HT-29 (cell line): Measurements from ENCODE around the gene MVK. TPM values are rescaled to one million over a fixed set of nuclear protein-coding genes. Genes with fewer than 3 reads are reported as not detected.

Source experiments
- DNase-seq: peaks from one replicate; pipeline ENCODE4 v3.0.0-alpha.2; 2015; ENCODE audit warnings: low spot score
- total RNA-seq: library from RNA; depleted of rRNA; stranded (reverse); fragments of >200 nt; shearing (Covaris generic); gene quantifications from 2 replicates; pipeline ENCODE4 v1.2.3, GENCODE V29; 2014; rRNA removed

Gene MVK
- 69.0 and 69.9 TPM in 2 replicates for total RNA-seq

- DNase-seq: peak; percentile 98
Observed at GRCh38 chr12:109573029-109573913, at the start of gene MVK, which contains the start of gene MMAB. TSS of gene MVK (plus strand) at chr12:109573794. CDS start at chr12:109574823, 1,029 bp downstream. TSS of gene MMAB (minus strand) at chr12:109573504. CDS start at chr12:109573480, 24 bp downstream.

GRCh38 chr12:109524466-109525278 is 48.9 kb upstream of the MVK start:
- no peak for DNase-seq

- no peak for DNase-seq
Observed at GRCh38 chr12:109525279-109525585, 48.4 kb upstream of the MVK start.

GRCh38 chr12:109527489-109528123 is 46.0 kb upstream of the MVK start:
- DNase-seq: no peak

- DNase-seq: no peak
Observed at GRCh38 chr12:109529691-109530640, 43.6 kb upstream of the MVK start.

- DNase-seq: no peak
Observed at GRCh38 chr12:109531411-109531810, 42.2 kb upstream of the MVK start.

- no peak for DNase-seq
Observed at GRCh38 chr12:109532721-109533486, 40.7 kb upstream of the MVK start.

GRCh38 chr12:109533487-109533740 is 40.2 kb upstream of the MVK start:
- no peak for DNase-seq

- no peak for DNase-seq
Observed at GRCh38 chr12:109534456-109534855, 39.1 kb upstream of the MVK start.

- no peak for DNase-seq
Observed at GRCh38 chr12:109535231-109535862, 38.2 kb upstream of the MVK start.

- no peak for DNase-seq
Observed at GRCh38 chr12:109535863-109536250, 37.7 kb upstream of the MVK start.

GRCh38 chr12:109537136-109537535 is 36.5 kb upstream of the MVK start:
- DNase-seq: no peak

- no peak for DNase-seq
Observed at GRCh38 chr12:109538191-109538863, 35.3 kb upstream of the MVK start.

- DNase-seq: no peak
Observed at GRCh38 chr12:109539508-109539907, 34.1 kb upstream of the MVK start.

- DNase-seq: no peak
Observed at GRCh38 chr12:109540526-109541412, 32.8 kb upstream of the MVK start.

GRCh38 chr12:109541413-109541726 is 32.2 kb upstream of the MVK start:
- no peak for DNase-seq

GRCh38 chr12:109542014-109542413 is 31.6 kb upstream of the MVK start:
- DNase-seq: no peak

- no peak for DNase-seq
Observed at GRCh38 chr12:109542876-109543275, 30.7 kb upstream of the MVK start.
